PC-9 (cell line): ENCODE data around the gene MED6.

Experiments
- EZH2 ChIP-seq: fragments of 200-600 bp; sonication (generic); IDR thresholded peaks from 2 replicates; pipeline ENCODE4 v1.8.0; 2017; ENCODE audit warnings: antibody characterized with exemption, low read depth
- TF ChIP-seq, protein P1 (sequence below): fragments of 200-600 bp; sonication (generic); conservative IDR thresholded peaks from 2 replicates; pipeline ENCODE4 v1.6.1; 2017; ENCODE audit warnings: mixed run types, antibody characterized with exemption, mild to moderate bottlenecking, moderate library complexity

DNA sequence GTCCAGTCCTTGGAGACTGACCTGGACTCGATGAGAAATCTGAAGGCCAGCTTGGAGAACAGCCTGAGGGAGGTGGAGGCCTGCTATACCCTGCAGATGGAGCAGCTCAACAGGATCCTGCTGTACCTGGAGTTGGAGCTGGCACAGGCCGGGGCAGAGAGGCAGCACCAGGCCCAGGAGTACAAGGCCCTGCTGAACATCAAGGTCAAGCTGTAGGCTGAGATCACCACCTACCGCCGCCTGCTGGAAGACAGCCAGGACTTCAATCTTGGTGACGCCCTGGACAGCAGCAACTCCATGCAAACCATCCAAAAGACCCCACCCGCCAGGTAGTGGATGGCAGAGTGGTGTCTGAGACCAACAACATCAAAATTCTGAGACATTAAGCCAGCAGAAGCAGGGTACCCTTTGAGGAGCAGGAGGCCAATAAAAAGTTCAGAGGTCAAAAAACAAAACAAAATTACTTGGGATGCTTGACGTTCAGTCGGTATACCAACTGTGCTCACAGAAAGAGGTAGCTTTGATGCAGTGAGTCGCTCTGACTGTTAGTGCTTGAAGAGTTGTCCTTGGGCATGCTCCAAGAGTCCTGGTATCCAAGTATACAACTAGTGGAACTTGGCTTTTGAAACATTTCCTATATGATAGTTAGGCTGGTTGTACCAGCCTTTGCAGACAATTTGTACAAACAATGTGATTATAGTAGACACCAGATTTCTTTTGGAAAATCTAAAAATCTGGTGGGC is 4.8 kb downstream of the MED6 start:
- TF ChIP-seq, protein P1, sequence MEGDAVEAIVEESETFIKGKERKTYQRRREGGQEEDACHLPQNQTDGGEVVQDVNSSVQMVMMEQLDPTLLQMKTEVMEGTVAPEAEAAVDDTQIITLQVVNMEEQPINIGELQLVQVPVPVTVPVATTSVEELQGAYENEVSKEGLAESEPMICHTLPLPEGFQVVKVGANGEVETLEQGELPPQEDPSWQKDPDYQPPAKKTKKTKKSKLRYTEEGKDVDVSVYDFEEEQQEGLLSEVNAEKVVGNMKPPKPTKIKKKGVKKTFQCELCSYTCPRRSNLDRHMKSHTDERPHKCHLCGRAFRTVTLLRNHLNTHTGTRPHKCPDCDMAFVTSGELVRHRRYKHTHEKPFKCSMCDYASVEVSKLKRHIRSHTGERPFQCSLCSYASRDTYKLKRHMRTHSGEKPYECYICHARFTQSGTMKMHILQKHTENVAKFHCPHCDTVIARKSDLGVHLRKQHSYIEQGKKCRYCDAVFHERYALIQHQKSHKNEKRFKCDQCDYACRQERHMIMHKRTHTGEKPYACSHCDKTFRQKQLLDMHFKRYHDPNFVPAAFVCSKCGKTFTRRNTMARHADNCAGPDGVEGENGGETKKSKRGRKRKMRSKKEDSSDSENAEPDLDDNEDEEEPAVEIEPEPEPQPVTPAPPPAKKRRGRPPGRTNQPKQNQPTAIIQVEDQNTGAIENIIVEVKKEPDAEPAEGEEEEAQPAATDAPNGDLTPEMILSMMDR = no peak
- TF ChIP-seq EZH2 = no peak
